ENCODE measurements around the gene PARVA. TPM values are rescaled to one million over a fixed set of nuclear protein-coding genes. Genes with fewer than 3 reads are reported as not detected.

The PARVA gene
- total and polyA plus RNA-seq, 9 of the 15 experiments (the other 6 are each of a cell fraction or from before 2014, with no cell fraction given), result 0.11 TPM; not detected in 8

DNA sequence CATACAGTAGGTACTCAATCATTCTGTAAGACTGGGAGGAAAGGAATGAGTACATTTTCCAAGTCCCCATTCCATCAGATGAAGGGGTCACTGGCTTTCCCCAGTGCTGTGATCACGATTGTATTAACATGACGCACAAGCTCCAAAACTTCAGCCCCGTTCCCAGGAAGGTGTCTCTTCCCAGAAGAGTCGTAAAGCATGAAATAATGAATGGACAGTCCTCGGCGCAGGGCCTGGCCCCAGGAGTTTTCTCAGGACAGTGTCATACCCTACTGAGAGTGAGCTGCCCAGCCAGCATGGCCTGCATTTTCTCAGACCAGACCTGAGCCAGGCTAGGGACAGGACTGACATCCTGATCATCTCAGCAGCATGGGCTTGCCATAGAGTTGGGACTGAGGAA lies 80.7 kb downstream of the PARVA start:
- TF ChIP-seq ZNF644 (tag; IDR thresholded peaks at IDR 0.05; ENCODE audit: low read depth) (no peak), ZNF3 (CRISPR knock-in tag; IDR thresholded peaks at IDR 0.05) (no peak), CXXC5 (CRISPR knock-in tag; IDR thresholded peaks at IDR 0.05) (no peak), MECOM (CRISPR knock-in tag; IDR thresholded peaks at IDR 0.05) (no peak), POU5F1 (IDR thresholded peaks at IDR 0.05; ENCODE audit: borderline replicate concordance, low read depth, low read length, partially characterized antibody) (no peak), MCM2 (IDR thresholded peaks at IDR 0.05; ENCODE audit: low read depth) (no peak), ELF4 (CRISPR knock-in tag; IDR thresholded peaks at IDR 0.05) (no peak)
- no TSS peak for BruUV-seq (replicated peaks)

More for the DNA sequence above, 80.7 kb downstream of the PARVA start:
- Histone ChIP-seq H3K79me2 (ENCODE audit: control insufficient read depth, insufficient read depth, low read length) (no peaks in the 10 kb centered on the region), H2AFZ (ENCODE audit: low read depth, low read length) (no peak overlapping the region), H3K9ac (ENCODE audit: insufficient read depth in 1 of 2, low read depth in 2 of 2, low read length in 2 of 2) (no peak overlapping the region), H3K4me3 (no peak overlapping the region), H3K4me1 (replicated peaks in 1 of 2; ENCODE audit: control insufficient read depth in 2 of 2, insufficient read depth in 2 of 2, low read length in 2 of 2) (0 out of 5 replicates have a peak, but pooled peaks cover 0 to 2% of the 10 kb centered on the region in 2 experiments), H4K20me1 (replicated peaks; ENCODE audit: control insufficient read depth, insufficient read depth, low read length) (no peaks in the 10 kb centered on the region; the same call in 1 of the 2 replicates), H3K9me3 (replicated peaks; ENCODE audit: control insufficient read depth, insufficient read depth, low read depth, low read length) (no peaks in the 10 kb centered on the region), H3K27me3 (ENCODE audit: control insufficient read depth in 2 of 2, insufficient read depth in 2 of 2, low read length in 2 of 2) (peaks cover 2 to 15% of the 10 kb centered on the region in 2 experiments; a peak in 2 of 5 replicates), H3K9me1 (ENCODE audit: control insufficient read depth, insufficient read depth, low read length) (no peaks in the 10 kb centered on the region), H3K4me2 (ENCODE audit: insufficient read depth, low read length) (no peak overlapping the region), H3K27ac (ENCODE audit: extremely low read depth, low read depth, low read length) (no peak overlapping the region), H3K36me3 (ENCODE audit: control insufficient read depth, insufficient read depth, low read length) (no peaks in the 10 kb centered on the region)
- no peak for FAIRE-seq
- no peak for DNase-seq (ENCODE audit: extremely low read depth in 1 of 4, low spot score in 3 of 4)
- ChIA-PET CTCF (ENCODE audit: low intra/inter-chr PET ratio) (no interaction called here), POLR2A (no interaction called here)
- ATAC-seq, result no peak
- in situ Hi-C loops (cut with MboI), result no loop called here
- intact Hi-C loops (cut with micrococcal nuclease), result no loop called here
- WGBS (ENCODE audit: insufficient coverage, low coverage, missing lambda C conversion rate), result 0% methylated on average over 6 of the region's 6 CpGs

All from K562 (cell line).